Upper lobe of left lung (tissue), 6 donors: ENCODE measurements around the gene KIF13A. TPM values are rescaled to one million over a fixed set of nuclear protein-coding genes. Genes with fewer than 3 reads are reported as not detected.

Experiments
- ATAC-seq, 2 donors: fragments of 200-7000 bp; cut with Tn5 transposase; one replicate each; pipeline ENCODE4 v1.9.1; 2022; ENCODE audit warnings: mild to moderate bottlenecking in 2 of 2, moderate library complexity in 2 of 2; ENCODE audit not compliant: low FRiP score in 2 of 2
- DNase-seq, 2 donors: peaks; one replicate each; pipeline ENCODE4 v3.0.0-alpha.2; 2019 to 2020
- H3K27ac ChIP-seq, 4 donors: fragments of 200-600 bp; sonication (generic); one replicate each; pipeline ENCODE4 v1.5.1; 2016 to 2019
- H3K27me3 ChIP-seq, 4 donors: fragments of 200-600 bp; sonication (generic); one replicate each; pipeline ENCODE4 v1.5.1; 2017 to 2019
- H3K36me3 ChIP-seq, 4 donors: fragments of 200-600 bp; sonication (generic); one replicate each; pipeline ENCODE4 v1.5.1; 2016 to 2019
- H3K4me1 ChIP-seq, 4 donors: fragments of 200-600 bp; sonication (generic); one replicate each; pipeline ENCODE4 v1.5.1; 2018 to 2019
- H3K4me3 ChIP-seq, 4 donors: fragments of 200-600 bp; sonication (generic); one replicate each; pipeline ENCODE4 v1.5.1; 2017 to 2019; ENCODE audit warnings: mild to moderate bottlenecking in 2 of 4, moderate library complexity in 1 of 4
- H3K9me3 ChIP-seq, 4 donors: fragments of 200-600 bp; sonication (generic); one replicate each; pipeline ENCODE4 v1.5.1; 2018 to 2019
- CTCF ChIP-seq, 6 experiments: fragments of 450-650 bp in 4 of 6; fragments of 200-600 bp in 2 of 6; sonication (generic) in 2 of 6; IDR thresholded peaks; one replicate each; pipeline ENCODE4 v1.5.1; 2016 to 2019; ENCODE audit warnings: antibody characterized with exemption in 6 of 6
- EP300 ChIP-seq, 4 donors: sonication (generic); formaldehyde crosslinking; IDR thresholded peaks; one replicate each; pipeline ENCODE4 v1.5.1; 2017; ENCODE audit warnings: antibody characterized with exemption in 4 of 4, control low read depth in 2 of 4
- POLR2A ChIP-seq, 4 donors: fragments of 450-650 bp; IDR thresholded peaks; one replicate each; pipeline ENCODE4 v1.5.1; 2016 to 2017; ENCODE audit warnings: antibody characterized with exemption in 4 of 4, mild to moderate bottlenecking in 2 of 4
- POLR2AphosphoS5 ChIP-seq, 2 donors: sonication (generic); formaldehyde crosslinking; IDR thresholded peaks; one replicate each; pipeline ENCODE4 v1.5.1; 2017; ENCODE audit warnings: antibody characterized with exemption in 2 of 2
- WGBS, 2 donors: methylation state at CpG; one replicate each; pipeline ENCODE4 v1.1.5; 2017 to 2018; 5-methylcytosine and 5-hydroxymethylcytosine counted together
- total RNA-seq, 6 donors: library from RNA; depleted of rRNA in 4 of 6; stranded (reverse); fragments of >200 nt in 4 of 6; gene quantifications; one replicate each; pipeline versions ENCODE4 v1.1.0 to v1.2.1, GENCODE V29; 2016 to 2021
- donor health status: DM: no; HTN: no; CAD: no; lungs with moderate emphysema.
- donor health status: DM: no; HTN: yes; CAD: no; lungs with severe emphysema.

Gene KIF13A
- total RNA-seq, 6 donors from 2014 or later, result 35.8 to 59.9 (median 49.0) TPM

- WGBS, 2 donors, result 22% methylated on average over 6 of the region's 6 CpGs
- ATAC-seq, result peak in 1 of 2 donors; percentile 49
- Histone ChIP-seq H3K4me1 (no peaks in the 10 kb centered on the region), H3K27me3 (no peaks in the 10 kb centered on the region), H3K9me3 (no peaks in the 10 kb centered on the region), H3K36me3 (no peaks in the 10 kb centered on the region), H3K27ac (no peak overlapping the region), H3K4me3 (no peak overlapping the region)
- DNase-seq, result no peak
- TF ChIP-seq EP300 (IDR thresholded peaks at IDR 0.05), result no peak
- TF ChIP-seq POLR2A (IDR thresholded peaks at IDR 0.05), result no peak
- TF ChIP-seq CTCF (IDR thresholded peaks at IDR 0.05), result no peak
- no peak for TF ChIP-seq POLR2AphosphoS5 (IDR thresholded peaks at IDR 0.05)
These were observed 262.4 kb downstream of the KIF13A start for GRCh38 chr6:17725083-17725482.

GRCh38 chr6:17724341-17724740 is 263.1 kb downstream of the KIF13A start:
- no peak for ATAC-seq
- H3K4me3 ChIP-seq, result no peak overlapping the region
- 95 to 96% methylated on average over 3 of the region's 3 CpGs for WGBS, 2 donors

GRCh38 chr6:17721671-17722070 is 265.8 kb downstream of the KIF13A start:
- H3K27me3 ChIP-seq, result no peaks in the 10 kb centered on the region
- DNase-seq, result no peak
- whole genome bisulfite sequencing, 2 donors, result 65 to 75% methylated on average over 3 of the region's 3 CpGs
- no peak overlapping the region for H3K4me3 ChIP-seq
- no peaks in the 10 kb centered on the region for H3K4me1 ChIP-seq
- no peak for ATAC-seq
- H3K9me3 ChIP-seq, result no peaks in the 10 kb centered on the region
- H3K27ac ChIP-seq, result no peak overlapping the region
- no peaks in the 10 kb centered on the region for H3K36me3 ChIP-seq
- TF ChIP-seq POLR2AphosphoS5 (IDR thresholded peaks at IDR 0.05), result no peak
- no peak for TF ChIP-seq CTCF (IDR thresholded peaks at IDR 0.05)
- no peak for TF ChIP-seq POLR2A (IDR thresholded peaks at IDR 0.05)
- TF ChIP-seq EP300 (IDR thresholded peaks at IDR 0.05), result no peak

More at GRCh38 chr6:17724341-17724740, 263.1 kb downstream of the KIF13A start:
- no peak for DNase-seq
- Histone ChIP-seq H3K4me1 (no peaks in the 10 kb centered on the region), H3K9me3 (no peaks in the 10 kb centered on the region), H3K27ac (no peak overlapping the region), H3K36me3 (no peaks in the 10 kb centered on the region), H3K27me3 (no peaks in the 10 kb centered on the region)
- TF ChIP-seq EP300 (IDR thresholded peaks at IDR 0.05) (no peak), POLR2A (IDR thresholded peaks at IDR 0.05) (no peak), CTCF (IDR thresholded peaks at IDR 0.05) (no peak), POLR2AphosphoS5 (IDR thresholded peaks at IDR 0.05) (no peak)

GRCh38 chr6:17719323-17720041 is 268.0 kb downstream of the KIF13A start:
- no peaks in the 10 kb centered on the region for H3K27me3 ChIP-seq
- no peak overlapping the region for H3K4me3 ChIP-seq
- WGBS, 2 donors, result 59 to 62% methylated on average over 3 of the region's 3 CpGs
- H3K4me1 ChIP-seq, result peaks cover 0 to 5% (median 0%) of the 10 kb centered on the region in 4 donors
- H3K9me3 ChIP-seq, result no peaks in the 10 kb centered on the region
- DNase-seq, result no peak
- H3K36me3 ChIP-seq, result no peaks in the 10 kb centered on the region
- no peak overlapping the region for H3K27ac ChIP-seq
- TF ChIP-seq CTCF (IDR thresholded peaks at IDR 0.05) (no peak), POLR2AphosphoS5 (IDR thresholded peaks at IDR 0.05) (no peak), POLR2A (IDR thresholded peaks at IDR 0.05) (no peak), EP300 (IDR thresholded peaks at IDR 0.05) (no peak)
- no peak for ATAC-seq

GRCh38 chr6:17716221-17716620 is 271.2 kb downstream of the KIF13A start:
- Histone ChIP-seq H3K4me3 (no peak overlapping the region), H3K36me3 (no peaks in the 10 kb centered on the region), H3K4me1 (peaks cover 0 to 5% (median 0%) of the 10 kb centered on the region in 4 donors), H3K9me3 (no peaks in the 10 kb centered on the region), H3K27me3 (no peaks in the 10 kb centered on the region), H3K27ac (no peak overlapping the region)
- TF ChIP-seq CTCF (IDR thresholded peaks at IDR 0.05) (no peak), POLR2AphosphoS5 (IDR thresholded peaks at IDR 0.05) (no peak), EP300 (IDR thresholded peaks at IDR 0.05) (no peak), POLR2A (IDR thresholded peaks at IDR 0.05) (no peak)
- DNase-seq, result no peak
- no peak for ATAC-seq
- 50 to 54% methylated on average over 2 of the region's 2 CpGs for WGBS, 2 donors
